ENCODE data around the gene TSPAN9. TPM values are rescaled to one million over a fixed set of nuclear protein-coding genes. Genes with fewer than 3 reads are reported as not detected.

Gene TSPAN9
- total RNA-seq, 2 donors from 2014 or later: 14.0 to 18.5 TPM

GRCh38 chr12:3090240-3091037, 13.3 kb downstream of the TSPAN9 start:
- H3K27ac ChIP-seq: no peak overlapping the region

GRCh38 chr12:3091038-3091319, 13.8 kb downstream of the TSPAN9 start:
- Histone ChIP-seq H3K36me3 (replicated peaks in 1 of 2; ENCODE audit: insufficient read depth in 1 of 2, low read depth in 2 of 2) (no peaks in the 10 kb centered on the region), H3K9me3 (no peaks in the 10 kb centered on the region), H3K27me3 (no peaks in the 10 kb centered on the region), H3K27ac (no peak overlapping the region), H3K4me1 (peaks cover 2% of the 10 kb centered on the region), H3K4me3 (no peak overlapping the region)
- ATAC-seq (no peak), DNase-seq (no peak)
- intact Hi-C loops (cut with DNase I): no loop called here
- no peak for TF ChIP-seq CTCF (IDR thresholded peaks at IDR 0.05)
- TF ChIP-seq POLR2A (IDR thresholded peaks at IDR 0.05): no peak
- 83 to 90% methylated on average over 7 of the region's 7 CpGs for WGBS, 2 donors

More at GRCh38 chr12:3090240-3091037, 13.3 kb downstream of the TSPAN9 start:
- no peaks in the 10 kb centered on the region for H3K27me3 ChIP-seq
- H3K9me3 ChIP-seq: no peaks in the 10 kb centered on the region
- WGBS, 2 donors: 93 to 94% methylated on average over 17 of the region's 17 CpGs
- intact Hi-C loops (cut with DNase I): no loop called here
- no peak for DNase-seq
- TF ChIP-seq CTCF (IDR thresholded peaks at IDR 0.05) (no peak), POLR2A (IDR thresholded peaks at IDR 0.05) (no peak)
- H3K4me3 ChIP-seq: no peak overlapping the region
- peaks cover 7% of the 10 kb centered on the region for H3K4me1 ChIP-seq
- no peaks in the 10 kb centered on the region for H3K36me3 ChIP-seq (replicated peaks in 1 of 2; ENCODE audit: insufficient read depth in 1 of 2, low read depth in 2 of 2)
- no peak for ATAC-seq

GRCh38 chr12:3091382-3092241, 14.4 kb downstream of the TSPAN9 start:
- intact Hi-C loops (cut with DNase I): no loop called here
- ATAC-seq (no peak), DNase-seq (no peak)
- H3K4me1 ChIP-seq: no peaks in the 10 kb centered on the region
- H3K4me3 ChIP-seq: no peak overlapping the region
- H3K36me3 ChIP-seq (replicated peaks in 1 of 2; ENCODE audit: insufficient read depth in 1 of 2, low read depth in 2 of 2): no peaks in the 10 kb centered on the region
- TF ChIP-seq POLR2A (IDR thresholded peaks at IDR 0.05) (no peak), CTCF (IDR thresholded peaks at IDR 0.05) (no peak)
- WGBS, 2 donors: 77 to 84% methylated on average over 7 to 8 of the region's 8 CpGs
- no peaks in the 10 kb centered on the region for H3K9me3 ChIP-seq
- H3K27ac ChIP-seq: peak overlapping the region in 1 of 4 donors; percentile 12
- no peaks in the 10 kb centered on the region for H3K27me3 ChIP-seq

GRCh38 chr12:3092764-3093163, 15.6 kb downstream of the TSPAN9 start:
- intact Hi-C loops (cut with DNase I): no loop called here
- no peaks in the 10 kb centered on the region for H3K27me3 ChIP-seq
- TF ChIP-seq POLR2A (IDR thresholded peaks at IDR 0.05) (no peak), CTCF (IDR thresholded peaks at IDR 0.05) (no peak)
- ATAC-seq (no peak), DNase-seq (no peak)
- no peaks in the 10 kb centered on the region for H3K36me3 ChIP-seq (replicated peaks in 1 of 2; ENCODE audit: insufficient read depth in 1 of 2, low read depth in 2 of 2)
- H3K4me1 ChIP-seq: peaks cover 6% of the 10 kb centered on the region
- no peaks in the 10 kb centered on the region for H3K9me3 ChIP-seq
- no peak overlapping the region for H3K27ac ChIP-seq
- H3K4me3 ChIP-seq: no peak overlapping the region
- 91 to 92% methylated on average over 10 of the region's 10 CpGs for WGBS, 2 donors

Data from body of pancreas (tissue), 4 donors.